Right lobe of liver (tissue), 4 donors: ENCODE measurements around the gene SLC38A5.

Source experiments
- POLR2A ChIP-seq: fragments of 450-650 bp; IDR thresholded peaks from one replicate; pipeline ENCODE4 v1.6.1; 2017; ENCODE audit warnings: antibody characterized with exemption, mild to moderate bottlenecking
- TF ChIP-seq, protein P1 (sequence below), 4 donors: fragments of 200-600 bp in 3 of 4; fragments of 450-650 bp in 1 of 4; IDR thresholded peaks; one replicate each; pipeline versions ENCODE4 v1.5.1 to v1.8.0; 2016 to 2022; ENCODE audit warnings: antibody characterized with exemption in 4 of 4, mild to moderate bottlenecking in 2 of 4
- donor health status: DM: no; HTN: no; CAD: no.
- donor health status: DM: no; HTN: no; CAD: no.
- donor health status: DM: no; HTN: yes; CAD: no.

GRCh38 chrX:48515842-48516241 lies 45.8 kb upstream of the SLC38A5 start:
- TF ChIP-seq, protein P1, sequence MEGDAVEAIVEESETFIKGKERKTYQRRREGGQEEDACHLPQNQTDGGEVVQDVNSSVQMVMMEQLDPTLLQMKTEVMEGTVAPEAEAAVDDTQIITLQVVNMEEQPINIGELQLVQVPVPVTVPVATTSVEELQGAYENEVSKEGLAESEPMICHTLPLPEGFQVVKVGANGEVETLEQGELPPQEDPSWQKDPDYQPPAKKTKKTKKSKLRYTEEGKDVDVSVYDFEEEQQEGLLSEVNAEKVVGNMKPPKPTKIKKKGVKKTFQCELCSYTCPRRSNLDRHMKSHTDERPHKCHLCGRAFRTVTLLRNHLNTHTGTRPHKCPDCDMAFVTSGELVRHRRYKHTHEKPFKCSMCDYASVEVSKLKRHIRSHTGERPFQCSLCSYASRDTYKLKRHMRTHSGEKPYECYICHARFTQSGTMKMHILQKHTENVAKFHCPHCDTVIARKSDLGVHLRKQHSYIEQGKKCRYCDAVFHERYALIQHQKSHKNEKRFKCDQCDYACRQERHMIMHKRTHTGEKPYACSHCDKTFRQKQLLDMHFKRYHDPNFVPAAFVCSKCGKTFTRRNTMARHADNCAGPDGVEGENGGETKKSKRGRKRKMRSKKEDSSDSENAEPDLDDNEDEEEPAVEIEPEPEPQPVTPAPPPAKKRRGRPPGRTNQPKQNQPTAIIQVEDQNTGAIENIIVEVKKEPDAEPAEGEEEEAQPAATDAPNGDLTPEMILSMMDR (IDR thresholded peaks at IDR 0.05) = no peak
- TF ChIP-seq POLR2A = no peak
